ENCODE data around the gene TNC.

The TNC gene

GRCh38 chr9:115036691-115037090 lies 81.3 kb downstream of the TNC start:
- no peak for DNase-seq (ENCODE audit: insufficient read length, low spot score)
- no peak for FAIRE-seq
- TF ChIP-seq POLR2A (IDR thresholded peaks at IDR 0.05; ENCODE audit: low read depth, low read length), result no peak

DNA sequence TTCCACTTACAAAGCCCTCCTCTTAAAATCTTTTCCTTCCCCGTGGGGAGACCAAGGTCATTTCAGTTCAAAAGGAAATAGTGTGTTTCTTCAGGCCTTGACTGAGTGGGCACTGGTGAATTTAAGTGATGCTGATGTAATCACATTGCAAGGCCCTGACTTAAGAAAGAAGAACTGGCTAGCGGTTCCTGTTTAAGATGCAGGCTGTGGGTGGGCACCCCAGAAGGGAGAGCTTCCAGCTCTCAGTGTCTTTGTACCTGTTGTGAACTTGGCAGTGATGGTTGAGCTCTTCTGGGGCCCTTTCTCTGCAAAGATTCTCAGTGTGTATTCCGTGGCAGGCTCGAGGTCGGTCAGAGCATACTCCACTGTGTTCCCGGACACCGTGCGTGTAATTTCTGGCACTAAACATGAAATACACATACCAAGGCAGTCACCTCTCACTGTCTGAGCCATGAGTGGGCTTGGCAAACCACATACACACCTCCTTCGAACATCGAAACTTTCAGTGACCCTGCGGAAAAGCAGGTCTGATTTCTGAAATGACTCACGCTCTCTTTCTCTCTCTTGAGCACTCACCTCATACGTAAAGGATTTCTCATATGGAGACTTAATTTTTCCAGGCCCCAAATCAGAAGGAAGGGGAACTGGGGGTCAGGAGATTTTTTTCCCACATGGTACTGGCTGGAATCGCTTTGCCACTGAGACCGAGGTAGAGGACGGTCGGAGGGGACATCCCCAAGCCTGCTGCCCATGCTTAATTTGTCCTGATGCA lies 81.9 kb downstream of the TNC start:
- no peak for FAIRE-seq
- TF ChIP-seq POLR2A (IDR thresholded peaks at IDR 0.05; ENCODE audit: low read depth, low read length), result no peak
- no peak for DNase-seq (ENCODE audit: insufficient read length, low spot score)

DNA sequence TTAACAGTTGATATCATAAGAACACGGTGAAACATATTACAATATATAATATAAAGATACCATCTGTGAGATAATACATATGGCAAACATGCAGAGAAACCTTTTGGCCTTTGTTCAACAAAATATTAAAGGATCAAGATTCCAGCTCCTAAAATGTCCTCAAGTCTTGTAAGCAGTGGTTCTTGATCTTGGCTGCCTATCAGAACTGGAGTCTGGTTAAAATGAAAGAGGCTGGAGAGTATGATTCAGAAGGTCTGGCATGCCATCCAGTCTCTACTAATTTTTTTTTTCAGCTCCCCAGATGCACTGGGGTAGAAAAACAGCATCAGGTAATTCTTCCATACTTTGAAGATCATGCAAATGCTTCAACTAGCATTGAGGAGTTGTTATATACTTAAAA lies 83.2 kb downstream of the TNC start:
- no peak for TF ChIP-seq POLR2A (IDR thresholded peaks at IDR 0.05; ENCODE audit: low read depth, low read length)
- FAIRE-seq (no peak), DNase-seq (ENCODE audit: insufficient read length, low spot score) (no peak)

DNA sequence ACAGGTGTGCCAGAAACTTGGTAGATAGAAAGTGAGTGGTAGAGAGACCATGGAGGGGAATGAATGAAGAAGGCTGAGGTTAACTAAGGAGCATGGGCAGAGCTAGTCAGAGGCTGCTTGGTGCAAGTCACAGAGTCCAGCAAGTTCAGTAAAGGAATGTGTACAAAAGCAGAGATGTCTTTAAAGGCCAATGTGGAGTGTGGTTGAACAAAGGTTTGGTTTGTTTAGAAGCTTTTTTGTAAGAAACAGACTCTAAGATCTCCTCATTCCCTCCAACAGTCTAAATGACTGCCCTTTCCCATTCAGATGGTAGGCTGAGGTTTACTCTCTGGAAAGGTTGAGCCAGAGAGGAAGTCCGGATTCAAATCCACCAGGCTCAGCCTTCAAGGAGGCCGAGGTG lies 84.2 kb downstream of the TNC start:
- FAIRE-seq (no peak), DNase-seq (ENCODE audit: insufficient read length, low spot score) (no peak)
- no peak for TF ChIP-seq POLR2A (IDR thresholded peaks at IDR 0.05; ENCODE audit: low read depth, low read length)

- no peak for DNase-seq (ENCODE audit: insufficient read length, low spot score)
- TF ChIP-seq POLR2A (IDR thresholded peaks at IDR 0.05; ENCODE audit: low read depth, low read length), result no peak
- FAIRE-seq, result no peak
Measured at GRCh38 chr9:115032296-115032695, 85.7 kb downstream of the TNC start.

- FAIRE-seq, result no peak
- TF ChIP-seq POLR2A (IDR thresholded peaks at IDR 0.05; ENCODE audit: low read depth, low read length), result no peak
Measured at GRCh38 chr9:115030006-115030405, 88.0 kb downstream of the TNC start.

GRCh38 chr9:115025721-115026120 lies 92.2 kb downstream of the TNC start:
- no peak for TF ChIP-seq POLR2A (IDR thresholded peaks at IDR 0.05; ENCODE audit: low read depth, low read length)
- DNase-seq (ENCODE audit: insufficient read length, low spot score), result no peak
- FAIRE-seq, result no peak

More at GRCh38 chr9:115030006-115030405, 88.0 kb downstream of the TNC start:
- no peak for DNase-seq (ENCODE audit: insufficient read length, low spot score)

- DNase-seq (ENCODE audit: insufficient read length, low spot score) (no peak), FAIRE-seq (no peak)
- TF ChIP-seq POLR2A (IDR thresholded peaks at IDR 0.05; ENCODE audit: low read depth, low read length), result no peak
Measured at GRCh38 chr9:115024925-115025535, 92.9 kb downstream of the TNC start.

GRCh38 chr9:115022760-115023434 lies 95.1 kb downstream of the TNC start:
- FAIRE-seq, result peak; percentile 65
- peak; percentile 87 for DNase-seq (ENCODE audit: insufficient read length, low spot score)
- TF ChIP-seq POLR2A (IDR thresholded peaks at IDR 0.05; ENCODE audit: low read depth, low read length), result no peak

DNA sequence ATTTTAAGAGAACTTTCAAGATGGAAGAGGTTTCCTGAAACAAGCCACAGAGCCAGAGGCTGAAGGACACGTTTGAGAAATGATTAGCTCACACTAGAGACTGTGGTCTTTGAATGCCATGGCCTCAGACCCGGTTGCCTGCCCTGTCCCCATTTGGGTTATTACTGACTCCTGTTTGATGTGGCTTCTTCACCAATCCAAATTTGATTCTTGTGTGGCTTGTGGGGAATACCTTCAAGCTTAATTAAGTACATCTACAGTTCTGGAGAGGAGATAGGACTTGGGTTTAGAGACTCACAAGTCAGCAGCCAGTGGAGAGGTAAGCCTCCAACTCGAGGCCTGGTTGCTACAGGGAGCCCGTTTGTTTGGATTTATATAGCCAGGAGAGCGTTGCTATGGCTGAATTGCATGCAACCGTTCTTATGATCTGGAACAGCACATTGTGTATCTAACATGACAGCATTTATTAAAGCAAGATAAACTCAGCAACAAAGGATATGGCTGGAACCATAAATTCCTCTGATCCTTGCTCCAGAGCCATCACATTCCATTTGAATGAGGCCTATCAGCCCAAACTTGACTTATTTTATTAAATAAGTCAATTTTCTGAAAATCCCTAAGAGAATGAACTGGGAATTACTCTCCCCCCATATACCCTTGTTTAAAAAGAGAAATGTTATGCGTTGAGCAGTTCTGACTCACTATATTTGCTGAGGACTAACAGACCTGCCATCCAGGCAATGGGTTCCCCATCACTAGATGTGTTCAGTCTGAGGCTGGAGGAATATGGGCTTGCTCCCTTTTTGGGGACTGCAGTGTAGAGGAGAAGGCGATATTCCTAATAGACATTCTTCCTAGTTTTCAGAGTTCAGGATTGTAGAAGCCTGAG lies 99.2 kb downstream of the TNC start:
- TF ChIP-seq POLR2A (IDR thresholded peaks at IDR 0.05; ENCODE audit: low read depth, low read length), result no peak
- DNase-seq (ENCODE audit: insufficient read length, low spot score) (no peak), FAIRE-seq (no peak)

DNA sequence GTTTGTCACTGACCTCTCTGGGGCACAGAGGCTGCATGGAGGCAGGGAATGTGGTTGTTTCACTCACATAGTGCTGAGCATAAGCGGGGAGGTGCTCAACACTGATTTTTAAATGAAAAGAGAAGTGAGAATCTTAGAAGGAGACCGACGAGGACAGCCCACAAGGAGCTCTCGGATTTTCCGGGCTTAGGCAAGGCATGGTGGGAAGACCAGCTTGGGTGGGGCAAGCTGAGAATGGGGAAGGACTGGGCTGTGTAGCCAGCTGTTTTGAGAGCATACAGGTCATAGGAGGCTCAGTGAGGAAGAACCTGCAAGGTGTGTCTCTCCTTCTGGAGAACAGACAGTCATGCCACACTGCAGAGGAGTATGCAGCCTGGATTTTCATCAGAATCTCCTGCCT lies 101.6 kb downstream of the TNC start:
- no peak for FAIRE-seq
- no peak for DNase-seq (ENCODE audit: insufficient read length, low spot score)
- TF ChIP-seq POLR2A (IDR thresholded peaks at IDR 0.05; ENCODE audit: low read depth, low read length), result no peak

GRCh38 chr9:115015018-115015635 lies 102.8 kb downstream of the TNC start:
- peak; percentile 82 for DNase-seq (ENCODE audit: insufficient read length, low spot score)
- peak; percentile 36 for FAIRE-seq
- no peak for TF ChIP-seq POLR2A (IDR thresholded peaks at IDR 0.05; ENCODE audit: low read depth, low read length)

GRCh38 chr9:115014438-115014837 lies 103.5 kb downstream of the TNC start:
- TF ChIP-seq POLR2A (IDR thresholded peaks at IDR 0.05; ENCODE audit: low read depth, low read length), result no peak
- no peak for FAIRE-seq

More at GRCh38 chr9:115014438-115014837, 103.5 kb downstream of the TNC start:
- no peak for DNase-seq (ENCODE audit: insufficient read length, low spot score)

Data from H54 (cell line).